Measurements from ENCODE around the gene OGT. TPM values are rescaled to one million over a fixed set of nuclear protein-coding genes. Genes with fewer than 3 reads are reported as not detected.

The OGT gene
- total and polyA plus RNA-seq, 2 donors (not counting 1 experiment from before 2014, with no cell fraction given), result 106 to 115 TPM

DNA sequence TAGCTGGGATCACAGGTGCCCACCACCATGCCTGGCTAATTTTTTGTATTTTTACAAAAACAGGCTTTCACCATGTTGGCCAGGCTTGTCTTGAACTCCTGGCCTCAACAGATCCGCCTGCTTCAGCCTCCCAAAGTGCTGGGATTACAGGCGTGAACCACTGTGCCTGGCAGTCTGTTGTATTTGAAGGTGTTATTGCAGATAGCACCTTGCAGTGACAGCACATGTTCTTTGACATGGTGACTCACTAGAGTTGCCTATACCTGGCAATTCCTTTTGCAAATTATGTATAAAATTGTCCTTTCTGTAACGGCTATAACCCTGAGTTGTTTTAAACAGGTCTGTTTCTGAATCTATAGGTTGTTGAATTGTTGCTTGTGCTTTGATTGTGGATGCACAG is 7.9 kb downstream of the OGT start:
- peaks cover 8% of the 10 kb centered on the region for H4K20me1 ChIP-seq (ENCODE audit: control insufficient read depth, extremely low read depth, insufficient read depth, low read length)
- no peak overlapping the region for H3K4me3 ChIP-seq (replicated peaks in 1 of 4; ENCODE audit: control extremely low read depth in 1 of 4, insufficient read depth in 1 of 4, low read depth in 3 of 4, low read length in 4 of 4)
- H2AFZ ChIP-seq (ENCODE audit: low read length), result no peak overlapping the region
- H3K4me2 ChIP-seq (ENCODE audit: extremely low read depth, insufficient read depth, low read length), result no peak overlapping the region
- peaks cover 84% of the 10 kb centered on the region for H3K79me2 ChIP-seq (ENCODE audit: control insufficient read depth, insufficient read depth, low read length)
- no peak for DNase-seq (ENCODE audit: low read depth in 2 of 2)
- no peak overlapping the region for H3K27ac ChIP-seq (ENCODE audit: insufficient read depth, low read length)
- no peaks in the 10 kb centered on the region for H3K36me3 ChIP-seq (ENCODE audit: control insufficient read depth, insufficient read depth, low read length)
- no peak overlapping the region for H3K9ac ChIP-seq (ENCODE audit: insufficient read depth, low read length)
- H3K9me3 ChIP-seq (ENCODE audit: control insufficient read depth, insufficient read depth, low read depth, low read length), result no peaks in the 10 kb centered on the region
- peaks cover 3% of the 10 kb centered on the region for H3K4me1 ChIP-seq (ENCODE audit: control insufficient read depth, extremely low read depth, insufficient read depth, low read length)
- H3K27me3 ChIP-seq (ENCODE audit: control insufficient read depth, insufficient read depth, low read length), result no peaks in the 10 kb centered on the region
- TF ChIP-seq, protein P1, sequence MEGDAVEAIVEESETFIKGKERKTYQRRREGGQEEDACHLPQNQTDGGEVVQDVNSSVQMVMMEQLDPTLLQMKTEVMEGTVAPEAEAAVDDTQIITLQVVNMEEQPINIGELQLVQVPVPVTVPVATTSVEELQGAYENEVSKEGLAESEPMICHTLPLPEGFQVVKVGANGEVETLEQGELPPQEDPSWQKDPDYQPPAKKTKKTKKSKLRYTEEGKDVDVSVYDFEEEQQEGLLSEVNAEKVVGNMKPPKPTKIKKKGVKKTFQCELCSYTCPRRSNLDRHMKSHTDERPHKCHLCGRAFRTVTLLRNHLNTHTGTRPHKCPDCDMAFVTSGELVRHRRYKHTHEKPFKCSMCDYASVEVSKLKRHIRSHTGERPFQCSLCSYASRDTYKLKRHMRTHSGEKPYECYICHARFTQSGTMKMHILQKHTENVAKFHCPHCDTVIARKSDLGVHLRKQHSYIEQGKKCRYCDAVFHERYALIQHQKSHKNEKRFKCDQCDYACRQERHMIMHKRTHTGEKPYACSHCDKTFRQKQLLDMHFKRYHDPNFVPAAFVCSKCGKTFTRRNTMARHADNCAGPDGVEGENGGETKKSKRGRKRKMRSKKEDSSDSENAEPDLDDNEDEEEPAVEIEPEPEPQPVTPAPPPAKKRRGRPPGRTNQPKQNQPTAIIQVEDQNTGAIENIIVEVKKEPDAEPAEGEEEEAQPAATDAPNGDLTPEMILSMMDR (conservative IDR thresholded peaks at IDR 0.05 in 1 of 2, IDR thresholded peaks at IDR 0.05 in 1 of 2; ENCODE audit: low read depth in 1 of 2, low read length in 2 of 2), result no peak
- no peak for TF ChIP-seq EZH2 (IDR thresholded peaks at IDR 0.05; ENCODE audit: low read length, missing control alignments)

DNA sequence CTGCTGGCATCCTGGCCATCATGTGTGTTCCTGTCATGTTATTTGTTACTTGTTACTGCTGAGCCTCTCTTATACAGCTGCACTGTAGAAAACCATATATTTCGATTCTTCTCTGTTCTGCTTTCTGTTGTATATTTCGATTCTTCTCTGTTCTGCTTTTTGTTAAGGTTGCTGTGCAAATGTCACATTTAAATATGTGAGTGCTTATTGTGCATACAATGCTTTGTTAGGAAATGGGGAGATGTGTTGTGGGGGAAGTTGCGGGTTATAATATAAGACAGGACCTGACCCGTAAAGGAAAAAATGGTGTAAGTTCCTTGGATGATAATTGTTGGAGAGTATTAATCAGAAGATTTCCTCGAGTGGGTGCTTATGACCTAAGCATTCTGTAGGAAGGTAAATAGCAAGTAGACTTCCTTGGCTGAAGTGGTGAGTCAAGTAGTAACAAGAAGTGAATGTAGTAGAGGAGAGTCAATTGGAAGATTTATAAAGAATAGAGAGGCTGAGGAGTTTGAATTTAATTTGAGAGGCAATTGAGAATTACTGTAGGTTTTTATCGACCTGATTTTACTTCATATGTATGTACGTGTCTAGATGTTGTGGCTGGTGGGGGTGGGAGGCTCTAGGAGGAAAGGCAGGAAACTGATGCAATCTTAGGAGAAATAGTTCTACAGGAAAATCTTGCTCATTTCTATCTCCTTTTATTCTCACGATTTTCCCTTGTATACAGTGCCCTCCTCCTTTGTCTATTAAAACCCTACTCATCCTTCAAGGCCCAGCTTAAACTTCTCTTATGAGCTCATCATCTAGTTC is 8.5 kb downstream of the OGT start:
- Histone ChIP-seq H3K36me3 (ENCODE audit: control insufficient read depth, insufficient read depth, low read length) (no peaks in the 10 kb centered on the region), H3K4me2 (ENCODE audit: extremely low read depth, insufficient read depth, low read length) (peak overlapping the region; percentile 44), H2AFZ (ENCODE audit: low read length) (no peak overlapping the region), H4K20me1 (ENCODE audit: control insufficient read depth, extremely low read depth, insufficient read depth, low read length) (peaks cover 8% of the 10 kb centered on the region), H3K79me2 (ENCODE audit: control insufficient read depth, insufficient read depth, low read length) (peaks cover 82% of the 10 kb centered on the region), H3K4me3 (replicated peaks in 1 of 4; ENCODE audit: control extremely low read depth in 1 of 4, insufficient read depth in 1 of 4, low read depth in 3 of 4, low read length in 4 of 4) (peak overlapping the region in 1 of 4 experiments; percentile 30), H3K9ac (ENCODE audit: insufficient read depth, low read length) (no peak overlapping the region), H3K9me3 (ENCODE audit: control insufficient read depth, insufficient read depth, low read depth, low read length) (no peaks in the 10 kb centered on the region), H3K27me3 (ENCODE audit: control insufficient read depth, insufficient read depth, low read length) (no peaks in the 10 kb centered on the region), H3K27ac (ENCODE audit: insufficient read depth, low read length) (peak overlapping the region; percentile 45), H3K4me1 (ENCODE audit: control insufficient read depth, extremely low read depth, insufficient read depth, low read length) (peaks cover 3% of the 10 kb centered on the region)
- TF ChIP-seq EZH2 (IDR thresholded peaks at IDR 0.05; ENCODE audit: low read length, missing control alignments), result no peak
- TF ChIP-seq, protein P1 (conservative IDR thresholded peaks at IDR 0.05 in 1 of 2, IDR thresholded peaks at IDR 0.05 in 1 of 2; ENCODE audit: low read depth in 1 of 2, low read length in 2 of 2), result no peak
- DNase-seq (ENCODE audit: low read depth in 2 of 2), result peak; percentile 60 to 62

DNA sequence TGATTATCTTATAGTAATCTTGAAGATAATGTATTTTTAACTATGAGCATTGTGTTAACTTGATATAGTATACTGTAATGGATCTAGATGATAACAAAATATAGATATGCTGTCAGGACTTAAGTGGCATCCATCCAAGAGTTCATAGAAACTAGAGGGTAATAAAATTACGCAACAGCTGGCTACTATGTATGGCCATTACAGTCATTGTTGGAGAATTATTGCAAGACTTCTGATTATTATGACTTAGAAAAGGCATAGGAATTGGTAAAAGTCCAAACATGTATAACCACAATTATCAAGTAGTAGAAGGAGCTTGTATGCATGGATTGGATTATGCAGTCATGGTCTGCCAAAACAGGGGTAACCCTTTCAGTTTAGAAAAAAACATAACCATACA is 9.5 kb downstream of the OGT start:
- peaks cover 8% of the 10 kb centered on the region for H4K20me1 ChIP-seq (ENCODE audit: control insufficient read depth, extremely low read depth, insufficient read depth, low read length)
- peak overlapping the region; percentile 23 for H3K27ac ChIP-seq (ENCODE audit: insufficient read depth, low read length)
- no peaks in the 10 kb centered on the region for H3K9me3 ChIP-seq (ENCODE audit: control insufficient read depth, insufficient read depth, low read depth, low read length)
- TF ChIP-seq, protein P1 (conservative IDR thresholded peaks at IDR 0.05 in 1 of 2, IDR thresholded peaks at IDR 0.05 in 1 of 2; ENCODE audit: low read depth in 1 of 2, low read length in 2 of 2), result no peak
- no peak for TF ChIP-seq EZH2 (IDR thresholded peaks at IDR 0.05; ENCODE audit: low read length, missing control alignments)
- H3K4me3 ChIP-seq (replicated peaks in 1 of 4; ENCODE audit: control extremely low read depth in 1 of 4, insufficient read depth in 1 of 4, low read depth in 3 of 4, low read length in 4 of 4), result peak overlapping the region in 1 of 4 experiments; percentile 30
- H3K36me3 ChIP-seq (ENCODE audit: control insufficient read depth, insufficient read depth, low read length), result peaks cover 5% of the 10 kb centered on the region
- H3K27me3 ChIP-seq (ENCODE audit: control insufficient read depth, insufficient read depth, low read length), result no peaks in the 10 kb centered on the region
- peak overlapping the region; percentile 25 for H3K4me2 ChIP-seq (ENCODE audit: extremely low read depth, insufficient read depth, low read length)
- H3K9ac ChIP-seq (ENCODE audit: insufficient read depth, low read length), result no peak overlapping the region
- peak; percentile 55 to 89 for DNase-seq (ENCODE audit: low read depth in 2 of 2)
- no peak overlapping the region for H2AFZ ChIP-seq (ENCODE audit: low read length)
- H3K79me2 ChIP-seq (ENCODE audit: control insufficient read depth, insufficient read depth, low read length), result peaks cover 79% of the 10 kb centered on the region
- H3K4me1 ChIP-seq (ENCODE audit: control insufficient read depth, extremely low read depth, insufficient read depth, low read length), result peaks cover 3% of the 10 kb centered on the region
